SK-N-SH (cell line): ENCODE results near the gene SLC30A10. TPM values are rescaled to one million over a fixed set of nuclear protein-coding genes. Genes with fewer than 3 reads are reported as not detected.

ENCODE experiments used
- CTCF ChIA-PET: fragments of 300-600, 350-600 bp; formaldehyde crosslinking; extraction: SDS; loops from one replicate; lab custom pipeline; 2021; lab: Yijun Ruan, JAX
- POLR2A ChIA-PET: fragments of 350-600 bp; sonication (Branson Sonifier 250); formaldehyde crosslinking; extraction: SDS; loops from one replicate; lab custom pipeline; 2020; ENCODE audit warnings: antibody characterized with exemption, inconsistent platforms; lab: Yijun Ruan, JAX
- DNase-seq: peaks from one replicate; pipeline ENCODE4 v3.0.0; 2012
- H2AFZ ChIP-seq: fragments of 200-600 bp; sonication (generic); 2 replicates; pipeline ENCODE4 v1.8.1; 2016; ENCODE audit warnings: antibody characterized with exemption, mild to moderate bottlenecking, low read depth
- H3F3A ChIP-seq: fragments of 200-600 bp; sonication (generic); replicated peaks from 2 replicates; pipeline ENCODE3; 2016; ENCODE audit warnings: antibody characterized with exemption, mild to moderate bottlenecking; ENCODE audit not compliant: insufficient read depth
- H3K27ac ChIP-seq, 2 experiments: fragments of 200-500 bp in 1 of 2; fragments of 200-600 bp in 1 of 2; sonication (Bioruptor generic) in 1 of 2; sonication (generic), shearing (Covaris generic) in 1 of 2; 2 replicates each; pipeline versions ENCODE4 v1.5.1 to v1.6.1; 2014 to 2016; ENCODE audit warnings: low read depth in 2 of 2, inconsistent platforms in 1 of 2, low read length in 1 of 2, mild to moderate bottlenecking in 1 of 2, mixed read lengths in 1 of 2
- H3K27me3 ChIP-seq: fragments of 200-600 bp; sonication (generic), shearing (Covaris generic); 2 replicates; pipeline ENCODE4 v1.6.1; 2016; ENCODE audit warnings: mixed run types; ENCODE audit not compliant: insufficient read depth
- H3K36me3 ChIP-seq, 2 experiments: fragments of 200-500 bp in 1 of 2; fragments of 200-600 bp in 1 of 2; sonication (Bioruptor generic) in 1 of 2; sonication (generic) in 1 of 2; replicated peaks in 1 of 2; 2 replicates each; pipeline versions ENCODE3 to v1.5.1; 2014 to 2016; ENCODE audit warnings: low read length in 1 of 2, mild to moderate bottlenecking in 1 of 2; ENCODE audit not compliant: insufficient read depth in 2 of 2, control insufficient read depth in 1 of 2
- H3K4me1 ChIP-seq, 2 experiments: fragments of 200-500 bp in 1 of 2; fragments of 200-600 bp in 1 of 2; sonication (Bioruptor generic) in 1 of 2; sonication (generic), shearing (Covaris generic) in 1 of 2; 2 replicates each; pipeline versions ENCODE4 v1.5.1 to v1.6.1; 2014 to 2016; ENCODE audit warnings: low read depth in 1 of 2, low read length in 1 of 2, mixed run types in 1 of 2; ENCODE audit not compliant: insufficient read depth in 2 of 2, control insufficient read depth in 1 of 2
- H3K4me2 ChIP-seq: fragments of 200-600 bp; sonication (generic), shearing (Covaris generic); 2 replicates; pipeline ENCODE4 v1.6.1; 2017; ENCODE audit warnings: mixed run types
- H3K4me3 ChIP-seq, 2 experiments: fragments of 200-500 bp in 1 of 2; fragments of 200-600 bp in 1 of 2; sonication (Bioruptor generic) in 1 of 2; sonication (generic), shearing (Covaris generic) in 1 of 2; 2 replicates each; pipeline versions ENCODE4 v1.5.1 to v1.8.1; 2014 to 2016; ENCODE audit warnings: low read depth in 2 of 2, inconsistent platforms in 1 of 2, low read length in 1 of 2, mild to moderate bottlenecking in 1 of 2, mixed read lengths in 1 of 2, moderate library complexity in 1 of 2
- H3K79me2 ChIP-seq: fragments of 200-600 bp; sonication (generic); 2 replicates; pipeline ENCODE4 v1.8.1; 2017; ENCODE audit warnings: mild to moderate bottlenecking; ENCODE audit not compliant: insufficient read depth
- H3K9ac ChIP-seq: fragments of 200-600 bp; sonication (generic); 2 replicates; pipeline ENCODE4 v1.6.1; 2017; ENCODE audit warnings: mixed run types
- H3K9me2 ChIP-seq: fragments of 200-600 bp; sonication (generic); 2 replicates; pipeline ENCODE4 v1.6.1; 2017; ENCODE audit warnings: mixed run types
- H3K9me3 ChIP-seq: fragments of 200-600 bp; sonication (generic); 2 replicates; pipeline ENCODE4 v1.6.1; 2017; ENCODE audit warnings: mixed run types, mild to moderate bottlenecking, moderate library complexity
- H4K20me1 ChIP-seq: fragments of 200-600 bp; sonication (generic); 2 replicates; pipeline ENCODE4 v1.6.1; 2017; ENCODE audit warnings: mild to moderate bottlenecking, mixed run types; ENCODE audit not compliant: insufficient read depth
- CHD2 ChIP-seq: fragments of 150-350 bp; IDR thresholded peaks from 2 replicates; pipeline ENCODE4 v1.6.1; 2018; ENCODE audit warnings: low read length; ENCODE audit not compliant: partially characterized antibody
- ELF1 ChIP-seq: IDR thresholded peaks from 2 replicates; pipeline ENCODE4 v1.4.0; 2012
- EP300 ChIP-seq, 2 experiments: IDR thresholded peaks; 2 replicates each; pipeline versions ENCODE4 v1.4.0 to v1.6.1; 2012; ENCODE audit warnings: borderline replicate concordance in 1 of 2, low read depth in 1 of 2, low read length in 1 of 2
- EZH2phosphoT487 ChIP-seq: fragments of 200-600 bp; sonication (generic); IDR thresholded peaks from 2 replicates; pipeline ENCODE4 v1.6.1; 2017; ENCODE audit warnings: low read depth, mixed run types, mild to moderate bottlenecking, antibody characterized with exemption, moderate library complexity, borderline replicate concordance
- FOXJ3 ChIP-seq: sonication (generic); formaldehyde crosslinking; IDR thresholded peaks from 2 replicates; pipeline ENCODE4 v1.5.1; 2020; ENCODE audit warnings: mild to moderate bottlenecking, missing genetic modification reagents
- GABPA ChIP-seq: IDR thresholded peaks from 2 replicates; pipeline ENCODE4 v1.4.0; 2012; ENCODE audit warnings: low read depth, mild to moderate bottlenecking
- NFIC ChIP-seq: IDR thresholded peaks from 2 replicates; pipeline ENCODE4 v1.4.0; 2012; ENCODE audit warnings: borderline replicate concordance
- POLR2AphosphoS5 ChIP-seq: IDR thresholded peaks from 2 replicates; pipeline ENCODE4 v1.6.1; 2012; ENCODE audit warnings: low read depth, low read length
- RCOR1 ChIP-seq: fragments of 150-350 bp; IDR thresholded peaks from 2 replicates; pipeline ENCODE4 v1.6.1; 2017; ENCODE audit warnings: antibody characterized with exemption, low read length
- RFX5 ChIP-seq: IDR thresholded peaks from 2 replicates; pipeline ENCODE4 v1.6.1; 2012; ENCODE audit warnings: mild to moderate bottlenecking, improper control_type of control experiment, low read length
- TAF1 ChIP-seq: IDR thresholded peaks from 2 replicates; pipeline ENCODE4 v1.6.1; 2012; ENCODE audit warnings: low read depth, mild to moderate bottlenecking, low read length, moderate library complexity, borderline replicate concordance
- TEAD4 ChIP-seq: IDR thresholded peaks from 2 replicates; pipeline ENCODE4 v1.4.0; 2012; ENCODE audit warnings: mild to moderate bottlenecking, borderline replicate concordance; ENCODE audit not compliant: insufficient read depth
- YY1 ChIP-seq: IDR thresholded peaks from 2 replicates; pipeline ENCODE4 v1.4.0; 2012; ENCODE audit warnings: low read depth, mild to moderate bottlenecking
- WGBS: methylation state at CpG from one replicate; pipeline ENCODE4 v1.1.6; 2017; ENCODE audit warnings: low lambda C conversion rate; 5-methylcytosine and 5-hydroxymethylcytosine counted together
- polyA plus RNA-seq, 3 experiments: library from polyadenylated mRNA; depleted of rRNA; stranded (reverse); fragments of >200 nt; gene quantifications; 2 replicates each; pipeline ENCODE4 v1.2.3, GENCODE V29; 2012
- TF ChIP-seq, protein P1 (sequence below): IDR thresholded peaks from 2 replicates; pipeline ENCODE4 v1.4.0; 2012; ENCODE audit warnings: low read depth, borderline replicate concordance
- TF ChIP-seq, protein P2 (sequence below): fragments of 150-350 bp; IDR thresholded peaks from 2 replicates; pipeline ENCODE4 v1.6.1; 2017; ENCODE audit warnings: antibody characterized with exemption, low read length, low read depth, borderline replicate concordance
- TF ChIP-seq, protein P3 (sequence below): fragments of 150-350 bp; IDR thresholded peaks from 2 replicates; pipeline ENCODE4 v1.6.1; 2016; ENCODE audit warnings: mild to moderate bottlenecking, low read depth, low read length
- TF ChIP-seq, protein P4 (sequence below): IDR thresholded peaks from 2 replicates; pipeline ENCODE4; 2012
- TF ChIP-seq, protein P5 (sequence below): IDR thresholded peaks from 2 replicates; pipeline ENCODE4 v1.4.0; 2012; ENCODE audit warnings: low read depth, borderline replicate concordance
- TF ChIP-seq, protein P6 (sequence below): fragments of 200-600 bp; sonication (generic); IDR thresholded peaks from 2 replicates; pipeline ENCODE4 v1.6.1; 2017; ENCODE audit warnings: antibody characterized with exemption, mild to moderate bottlenecking, moderate library complexity

The SLC30A10 gene
- polyA plus RNA-seq, 1 of the 3 experiments (the other 2 are of a cell fraction) = 0.02 TPM

DNA sequence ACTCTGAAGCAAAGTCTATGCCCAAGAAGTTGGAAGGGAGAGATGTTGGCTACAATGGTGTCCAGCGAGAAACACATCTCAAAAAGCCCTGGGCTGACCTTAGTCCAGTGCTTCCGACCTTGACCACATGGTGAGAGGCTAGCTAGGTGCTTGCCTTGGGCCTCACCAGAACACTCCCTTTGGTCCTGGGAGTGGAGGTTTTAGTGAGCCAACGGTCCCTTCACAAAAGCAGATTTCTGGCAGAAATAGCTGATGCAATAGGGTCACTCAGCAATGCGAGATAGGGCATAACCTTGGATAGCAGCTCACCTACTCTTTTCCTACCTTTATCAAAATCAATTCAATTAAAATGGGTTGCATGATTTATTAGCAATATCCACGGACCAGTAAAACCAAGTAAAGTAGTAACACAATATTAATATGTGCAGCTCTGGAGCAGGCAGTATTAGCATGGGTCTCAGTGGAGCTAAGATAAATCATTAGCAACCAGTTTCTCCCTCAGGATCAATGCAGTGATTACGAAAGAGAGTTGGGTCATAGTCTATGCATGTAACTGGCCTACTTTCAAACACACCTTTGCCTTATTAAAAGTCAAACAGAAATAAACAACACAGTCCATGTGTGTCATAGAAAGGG is 1.9 kb downstream of the SLC30A10 start:
- H3K27me3 ChIP-seq = peaks cover 16% of the 10 kb centered on the region; the same call in 1 of the 2 replicates
- 87% methylated on average over 6 of the region's 6 CpGs for WGBS
- H2AFZ ChIP-seq = no peak overlapping the region
- H3K9ac ChIP-seq = no peak overlapping the region
- no peaks in the 10 kb centered on the region for H3K9me3 ChIP-seq
- ChIA-PET POLR2A (no interaction called here), CTCF (interaction anchor here (1.7 kb wide), 1 partner anchor 18 kb away, joined by 6 read pairs; no protein-coding TSS in a partner anchor)
- TF ChIP-seq, protein P1, sequence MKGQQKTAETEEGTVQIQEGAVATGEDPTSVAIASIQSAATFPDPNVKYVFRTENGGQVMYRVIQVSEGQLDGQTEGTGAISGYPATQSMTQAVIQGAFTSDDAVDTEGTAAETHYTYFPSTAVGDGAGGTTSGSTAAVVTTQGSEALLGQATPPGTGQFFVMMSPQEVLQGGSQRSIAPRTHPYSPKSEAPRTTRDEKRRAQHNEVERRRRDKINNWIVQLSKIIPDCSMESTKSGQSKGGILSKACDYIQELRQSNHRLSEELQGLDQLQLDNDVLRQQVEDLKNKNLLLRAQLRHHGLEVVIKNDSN = no peak
- TF ChIP-seq CHD2 (no peak), RFX5 (no peak), FOXJ3 (no peak), YY1 (no peak), GABPA (no peak), NFIC (no peak), ELF1 (no peak), RCOR1 (no peak), TEAD4 (no peak), EP300 (IDR thresholded peaks at IDR 0.05; ENCODE audit: borderline replicate concordance in 1 of 2, low read depth in 1 of 2, low read length in 1 of 2) (no peak), POLR2AphosphoS5 (no peak), EZH2phosphoT487 (no peak), TAF1 (no peak)
- TF ChIP-seq, protein P2, sequence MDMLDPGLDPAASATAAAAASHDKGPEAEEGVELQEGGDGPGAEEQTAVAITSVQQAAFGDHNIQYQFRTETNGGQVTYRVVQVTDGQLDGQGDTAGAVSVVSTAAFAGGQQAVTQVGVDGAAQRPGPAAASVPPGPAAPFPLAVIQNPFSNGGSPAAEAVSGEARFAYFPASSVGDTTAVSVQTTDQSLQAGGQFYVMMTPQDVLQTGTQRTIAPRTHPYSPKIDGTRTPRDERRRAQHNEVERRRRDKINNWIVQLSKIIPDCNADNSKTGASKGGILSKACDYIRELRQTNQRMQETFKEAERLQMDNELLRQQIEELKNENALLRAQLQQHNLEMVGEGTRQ = no peak
- TF ChIP-seq, protein P3, sequence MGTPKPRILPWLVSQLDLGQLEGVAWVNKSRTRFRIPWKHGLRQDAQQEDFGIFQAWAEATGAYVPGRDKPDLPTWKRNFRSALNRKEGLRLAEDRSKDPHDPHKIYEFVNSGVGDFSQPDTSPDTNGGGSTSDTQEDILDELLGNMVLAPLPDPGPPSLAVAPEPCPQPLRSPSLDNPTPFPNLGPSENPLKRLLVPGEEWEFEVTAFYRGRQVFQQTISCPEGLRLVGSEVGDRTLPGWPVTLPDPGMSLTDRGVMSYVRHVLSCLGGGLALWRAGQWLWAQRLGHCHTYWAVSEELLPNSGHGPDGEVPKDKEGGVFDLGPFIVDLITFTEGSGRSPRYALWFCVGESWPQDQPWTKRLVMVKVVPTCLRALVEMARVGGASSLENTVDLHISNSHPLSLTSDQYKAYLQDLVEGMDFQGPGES = no peak
- TF ChIP-seq, protein P4, sequence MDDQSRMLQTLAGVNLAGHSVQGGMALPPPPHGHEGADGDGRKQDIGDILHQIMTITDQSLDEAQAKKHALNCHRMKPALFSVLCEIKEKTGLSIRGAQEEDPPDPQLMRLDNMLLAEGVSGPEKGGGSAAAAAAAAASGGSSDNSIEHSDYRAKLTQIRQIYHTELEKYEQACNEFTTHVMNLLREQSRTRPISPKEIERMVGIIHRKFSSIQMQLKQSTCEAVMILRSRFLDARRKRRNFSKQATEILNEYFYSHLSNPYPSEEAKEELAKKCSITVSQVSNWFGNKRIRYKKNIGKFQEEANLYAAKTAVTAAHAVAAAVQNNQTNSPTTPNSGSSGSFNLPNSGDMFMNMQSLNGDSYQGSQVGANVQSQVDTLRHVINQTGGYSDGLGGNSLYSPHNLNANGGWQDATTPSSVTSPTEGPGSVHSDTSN = no peak
- TF ChIP-seq, protein P5, sequence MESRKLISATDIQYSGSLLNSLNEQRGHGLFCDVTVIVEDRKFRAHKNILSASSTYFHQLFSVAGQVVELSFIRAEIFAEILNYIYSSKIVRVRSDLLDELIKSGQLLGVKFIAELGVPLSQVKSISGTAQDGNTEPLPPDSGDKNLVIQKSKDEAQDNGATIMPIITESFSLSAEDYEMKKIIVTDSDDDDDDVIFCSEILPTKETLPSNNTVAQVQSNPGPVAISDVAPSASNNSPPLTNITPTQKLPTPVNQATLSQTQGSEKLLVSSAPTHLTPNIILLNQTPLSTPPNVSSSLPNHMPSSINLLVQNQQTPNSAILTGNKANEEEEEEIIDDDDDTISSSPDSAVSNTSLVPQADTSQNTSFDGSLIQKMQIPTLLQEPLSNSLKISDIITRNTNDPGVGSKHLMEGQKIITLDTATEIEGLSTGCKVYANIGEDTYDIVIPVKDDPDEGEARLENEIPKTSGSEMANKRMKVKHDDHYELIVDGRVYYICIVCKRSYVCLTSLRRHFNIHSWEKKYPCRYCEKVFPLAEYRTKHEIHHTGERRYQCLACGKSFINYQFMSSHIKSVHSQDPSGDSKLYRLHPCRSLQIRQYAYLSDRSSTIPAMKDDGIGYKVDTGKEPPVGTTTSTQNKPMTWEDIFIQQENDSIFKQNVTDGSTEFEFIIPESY = no peak
- TF ChIP-seq, protein P6, sequence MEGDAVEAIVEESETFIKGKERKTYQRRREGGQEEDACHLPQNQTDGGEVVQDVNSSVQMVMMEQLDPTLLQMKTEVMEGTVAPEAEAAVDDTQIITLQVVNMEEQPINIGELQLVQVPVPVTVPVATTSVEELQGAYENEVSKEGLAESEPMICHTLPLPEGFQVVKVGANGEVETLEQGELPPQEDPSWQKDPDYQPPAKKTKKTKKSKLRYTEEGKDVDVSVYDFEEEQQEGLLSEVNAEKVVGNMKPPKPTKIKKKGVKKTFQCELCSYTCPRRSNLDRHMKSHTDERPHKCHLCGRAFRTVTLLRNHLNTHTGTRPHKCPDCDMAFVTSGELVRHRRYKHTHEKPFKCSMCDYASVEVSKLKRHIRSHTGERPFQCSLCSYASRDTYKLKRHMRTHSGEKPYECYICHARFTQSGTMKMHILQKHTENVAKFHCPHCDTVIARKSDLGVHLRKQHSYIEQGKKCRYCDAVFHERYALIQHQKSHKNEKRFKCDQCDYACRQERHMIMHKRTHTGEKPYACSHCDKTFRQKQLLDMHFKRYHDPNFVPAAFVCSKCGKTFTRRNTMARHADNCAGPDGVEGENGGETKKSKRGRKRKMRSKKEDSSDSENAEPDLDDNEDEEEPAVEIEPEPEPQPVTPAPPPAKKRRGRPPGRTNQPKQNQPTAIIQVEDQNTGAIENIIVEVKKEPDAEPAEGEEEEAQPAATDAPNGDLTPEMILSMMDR = no peak
- H3F3A ChIP-seq = no peaks in the 10 kb centered on the region
- H3K36me3 ChIP-seq = no peaks in the 10 kb centered on the region
- H3K4me3 ChIP-seq = no peak overlapping the region
- H3K4me1 ChIP-seq = peaks cover 0 to 7% of the 10 kb centered on the region in 2 experiments; a peak in 1 of 4 replicates
- no peak for DNase-seq
- no peak overlapping the region for H3K27ac ChIP-seq
- H3K9me2 ChIP-seq = no peaks in the 10 kb centered on the region
- no peaks in the 10 kb centered on the region for H3K79me2 ChIP-seq
- H4K20me1 ChIP-seq = no peaks in the 10 kb centered on the region
- H3K4me2 ChIP-seq = no peak overlapping the region
